Measurements from ENCODE around the gene KRT81.
"Not testable (repeated sequence)": the region's sequence is repeated elsewhere in the genome, so short reads cannot be mapped to it uniquely, and the experiment has no call there.

The KRT81 gene

DNA sequence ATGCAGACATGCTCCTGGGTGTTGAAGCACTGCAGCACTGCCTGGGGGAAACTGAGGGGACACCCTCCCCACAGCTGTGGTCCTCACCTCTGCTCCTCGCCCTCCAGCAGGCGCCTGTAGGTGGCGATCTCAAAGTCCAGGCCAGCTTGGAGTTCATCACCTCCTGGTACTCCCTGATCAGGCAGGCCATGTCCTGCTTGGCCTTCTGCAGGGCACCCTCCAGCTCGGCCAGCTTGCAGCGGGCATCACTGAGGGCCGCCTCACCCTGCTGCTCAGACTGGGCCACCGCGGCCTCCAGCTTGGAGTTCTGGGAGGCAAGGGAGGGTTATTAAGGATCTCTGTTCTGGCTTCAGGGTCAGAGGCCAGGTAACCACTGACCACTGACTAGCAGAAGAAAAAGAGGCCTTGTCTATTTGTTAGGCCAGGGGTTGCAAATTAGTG lies 39.1 kb downstream of the KRT81 start:
- not testable (repeated sequence) for FAIRE-seq

DNA sequence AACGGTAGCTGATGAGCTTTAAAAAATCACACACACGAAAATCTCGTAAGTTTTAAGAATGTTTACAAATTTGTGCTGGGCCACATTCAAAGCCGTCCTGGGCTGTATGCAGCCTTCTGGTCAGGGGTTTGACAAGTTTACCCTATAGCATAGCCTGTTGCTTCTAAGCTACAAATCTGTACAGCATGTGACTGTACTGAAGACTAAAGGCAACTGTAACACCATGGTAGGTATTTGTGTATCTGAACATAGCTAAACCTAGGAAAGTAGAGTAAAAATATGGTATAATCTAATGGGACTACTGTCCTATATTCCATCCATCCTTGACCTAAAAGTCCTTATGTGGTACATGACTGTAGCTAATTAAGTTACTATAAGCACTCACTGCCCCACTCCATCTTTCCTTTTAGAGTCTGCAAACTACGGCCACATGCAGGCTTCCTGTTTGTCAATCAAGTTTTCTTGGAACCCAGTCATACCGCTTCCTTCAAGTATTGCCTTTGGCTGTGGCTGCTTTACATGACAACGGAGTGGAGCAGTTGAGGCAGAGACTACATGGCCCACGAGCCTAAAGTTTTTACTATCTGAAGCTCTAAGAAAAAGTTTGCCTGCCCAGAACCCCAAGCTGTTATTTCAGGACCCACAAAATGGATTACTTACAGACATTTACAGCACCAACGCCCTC lies 39.8 kb downstream of the KRT81 start:
- FAIRE-seq: no peak

DNA sequence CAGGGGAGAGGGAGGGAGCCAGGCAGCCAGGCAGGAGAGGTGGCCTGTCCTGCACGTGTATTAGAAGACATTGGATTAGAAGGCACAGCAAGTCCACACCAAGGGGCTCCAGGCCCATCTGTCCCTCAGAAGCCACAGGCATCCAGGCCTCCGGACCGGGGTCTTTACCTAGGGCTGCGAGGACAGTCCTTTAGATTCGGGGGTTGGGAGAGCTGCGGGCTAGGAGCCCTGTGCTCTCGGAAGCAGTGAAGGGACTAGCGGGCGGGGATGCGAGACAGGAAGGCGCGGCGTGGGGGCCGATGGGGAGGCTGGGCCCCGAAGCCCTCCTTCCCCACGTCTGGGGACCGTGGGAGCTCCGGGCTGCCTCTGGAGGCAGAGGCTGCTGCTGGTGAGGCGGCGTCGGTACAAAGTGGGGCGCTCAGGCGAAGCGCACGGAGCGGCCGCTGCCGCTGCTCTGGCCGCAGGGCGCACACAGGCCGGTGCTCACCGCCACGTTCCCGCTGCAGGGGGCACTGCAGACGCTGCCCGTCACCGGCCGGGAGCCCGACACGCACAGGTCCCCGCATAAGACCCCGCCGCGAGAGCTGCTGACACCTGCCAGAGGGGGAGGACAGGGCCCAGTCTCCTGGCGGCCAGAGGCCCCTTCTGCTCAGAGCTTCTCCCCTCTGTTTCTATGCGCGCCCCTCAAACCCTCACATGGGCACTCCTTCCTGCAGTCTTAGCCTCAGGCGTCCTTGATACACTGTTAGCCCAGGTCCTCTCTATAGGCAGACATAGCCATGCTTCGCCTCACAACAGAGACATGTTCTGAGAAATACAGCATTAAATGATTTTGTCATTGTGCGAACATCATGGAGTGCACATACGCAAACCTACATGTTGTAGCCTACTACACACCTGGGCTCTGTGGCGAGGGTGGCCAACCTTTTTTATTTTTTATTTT lies 41.0 kb downstream of the KRT81 start:
- FAIRE-seq: no peak

DNA sequence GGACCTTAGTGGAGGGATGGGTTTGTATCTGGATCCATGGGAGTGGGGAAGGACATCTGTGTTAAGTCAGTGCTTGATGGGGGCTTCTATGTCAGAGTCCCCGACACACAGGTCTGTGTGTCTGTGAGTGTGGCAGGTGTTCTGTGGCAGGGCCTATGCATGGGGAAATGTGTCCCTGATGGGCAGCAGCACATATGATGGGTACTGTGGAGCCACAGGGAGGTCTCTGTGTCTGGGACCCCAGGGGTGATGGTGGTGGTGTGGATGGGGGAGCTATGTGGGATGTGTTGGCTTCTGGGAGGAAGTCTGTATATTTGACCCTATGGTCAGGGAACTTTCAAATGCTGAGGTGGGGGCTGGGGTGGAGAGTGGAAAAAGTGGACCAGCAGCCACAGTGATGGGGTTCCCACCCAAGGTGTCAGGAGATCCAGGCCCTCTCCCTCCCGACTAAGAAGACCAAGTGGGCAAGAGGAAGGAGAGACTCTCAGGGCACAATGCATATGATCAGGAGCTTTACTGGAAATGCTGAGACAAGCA lies 41.8 kb downstream of the KRT81 start:
- FAIRE-seq: no peak

DNA sequence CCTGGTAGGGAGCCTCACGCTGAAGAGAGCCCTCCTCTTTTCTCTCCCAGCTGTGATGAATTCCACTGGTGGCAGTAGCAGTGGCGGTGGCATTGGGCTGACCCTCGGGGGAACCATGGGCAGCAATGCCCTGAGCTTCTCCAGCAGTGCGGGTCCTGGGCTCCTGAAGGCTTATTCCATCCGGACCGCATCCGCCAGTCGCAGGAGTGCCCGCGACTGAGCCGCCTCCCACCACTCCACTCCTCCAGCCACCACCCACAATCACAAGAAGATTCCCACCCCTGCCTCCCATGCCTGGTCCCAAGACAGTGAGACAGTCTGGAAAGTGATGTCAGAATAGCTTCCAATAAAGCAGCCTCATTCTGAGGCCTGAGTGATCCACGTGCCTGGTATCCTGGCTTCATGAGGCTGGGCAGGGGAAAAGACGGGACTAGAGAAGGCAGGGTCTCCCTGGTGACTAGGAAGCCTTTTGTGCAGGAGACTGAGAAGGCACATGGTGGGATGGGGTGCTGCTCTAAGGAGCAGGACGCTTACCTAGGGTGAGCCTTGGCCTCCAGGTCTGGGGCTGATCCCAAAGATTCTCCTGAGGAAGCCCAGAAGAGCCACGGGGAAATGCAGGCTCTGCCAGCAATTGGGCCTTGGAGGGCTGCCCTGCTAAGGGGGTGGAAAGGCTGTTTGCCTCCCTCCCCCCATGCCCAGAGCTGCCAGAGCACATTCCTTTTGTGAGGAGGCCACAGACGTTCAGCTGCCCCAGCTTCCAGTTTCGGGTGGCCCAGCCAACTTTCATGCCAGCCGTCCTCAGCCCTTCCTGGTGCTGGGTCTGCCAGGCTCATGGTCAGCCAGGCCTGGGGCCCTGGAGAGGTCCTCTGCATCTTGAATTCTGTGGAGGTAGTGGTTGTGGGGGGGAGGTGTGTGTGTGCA lies 42.5 kb downstream of the KRT81 start:
- no peak for FAIRE-seq

DNA sequence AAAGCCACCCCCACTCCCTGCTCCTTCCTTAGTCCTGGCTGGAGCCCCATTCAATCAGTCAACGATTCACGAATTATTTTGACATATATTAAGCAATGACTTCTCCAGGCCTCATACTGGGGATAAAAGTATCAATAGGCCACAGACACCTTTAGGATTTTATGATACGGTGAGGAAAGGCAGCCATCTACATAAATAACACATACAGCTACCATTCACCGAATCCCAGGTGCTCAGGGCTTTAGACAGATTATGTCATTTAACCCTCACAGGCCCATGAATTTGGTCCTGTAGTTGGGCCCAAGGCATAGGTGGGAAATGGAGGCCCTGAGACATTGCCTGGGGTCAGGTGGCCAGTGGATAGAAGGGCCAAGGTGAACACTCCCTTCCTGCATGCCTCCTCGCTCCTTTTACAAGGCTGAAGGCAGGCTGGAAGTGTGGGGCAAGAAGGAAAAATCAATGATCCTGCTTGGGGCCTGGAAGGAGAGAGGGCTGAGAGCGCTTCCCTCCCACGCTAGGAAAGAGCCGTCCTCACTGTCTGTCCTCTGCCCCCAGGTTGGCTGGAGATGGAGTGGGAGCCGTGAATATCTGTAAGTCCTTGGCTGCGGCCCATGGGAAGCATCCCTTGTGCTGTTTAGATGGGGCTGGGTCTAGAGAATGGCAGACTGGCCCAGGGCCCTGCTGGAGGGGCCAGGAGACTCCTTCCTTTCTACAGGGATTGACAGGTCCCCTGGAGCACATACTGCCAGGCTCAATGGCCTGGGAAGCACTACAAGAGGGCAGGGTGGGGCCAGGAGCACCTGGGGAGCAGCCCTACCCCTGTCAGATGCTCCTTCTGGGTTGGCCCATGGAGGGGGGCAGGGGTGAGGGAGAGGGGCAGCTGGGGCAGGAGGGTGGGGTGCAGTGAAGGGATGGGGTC lies 43.5 kb downstream of the KRT81 start:
- FAIRE-seq: peak; percentile 79

DNA sequence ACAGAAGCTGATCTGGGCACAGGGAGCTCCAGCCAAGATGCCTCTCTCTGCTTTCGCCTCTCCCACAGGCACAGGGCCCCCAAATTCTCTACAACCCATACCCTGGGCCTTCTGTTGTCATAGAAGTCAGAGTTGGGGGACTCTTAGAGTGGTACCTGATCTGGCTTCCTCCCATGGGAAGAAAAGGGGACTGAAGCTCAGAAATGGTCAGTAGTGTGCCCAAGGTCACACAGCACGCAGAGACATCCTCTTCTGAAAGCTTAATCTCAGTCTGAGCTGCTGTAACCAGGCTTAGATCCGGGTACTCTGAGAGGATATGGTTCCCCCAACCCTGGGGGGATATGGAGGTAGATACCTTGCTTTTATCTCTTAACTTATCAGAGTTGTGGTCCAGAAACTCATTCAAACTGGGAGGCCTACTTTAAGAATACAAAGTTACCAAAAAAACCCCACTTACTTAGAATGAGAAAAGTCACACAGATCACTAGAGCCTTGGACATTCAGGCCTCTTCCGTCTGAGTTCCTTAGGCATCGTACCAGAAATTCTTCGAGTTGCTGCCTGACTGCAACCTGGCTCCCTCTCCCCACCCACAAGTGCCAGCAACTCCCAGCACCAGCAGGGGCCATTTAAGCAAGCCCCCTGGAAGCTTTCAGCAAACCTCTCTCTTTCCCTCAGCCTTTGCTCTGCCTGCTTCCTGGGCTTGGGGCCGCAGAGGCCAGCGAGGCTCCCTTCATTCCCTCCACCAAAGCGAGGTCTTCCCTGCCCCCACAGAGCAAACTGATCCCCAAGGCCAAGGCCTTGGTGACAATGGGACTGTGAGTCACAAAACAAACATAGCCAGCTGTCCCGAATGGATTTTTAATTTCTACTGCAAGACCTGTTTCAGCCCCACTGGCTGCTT lies 44.4 kb downstream of the KRT81 start:
- FAIRE-seq: no peak

DNA sequence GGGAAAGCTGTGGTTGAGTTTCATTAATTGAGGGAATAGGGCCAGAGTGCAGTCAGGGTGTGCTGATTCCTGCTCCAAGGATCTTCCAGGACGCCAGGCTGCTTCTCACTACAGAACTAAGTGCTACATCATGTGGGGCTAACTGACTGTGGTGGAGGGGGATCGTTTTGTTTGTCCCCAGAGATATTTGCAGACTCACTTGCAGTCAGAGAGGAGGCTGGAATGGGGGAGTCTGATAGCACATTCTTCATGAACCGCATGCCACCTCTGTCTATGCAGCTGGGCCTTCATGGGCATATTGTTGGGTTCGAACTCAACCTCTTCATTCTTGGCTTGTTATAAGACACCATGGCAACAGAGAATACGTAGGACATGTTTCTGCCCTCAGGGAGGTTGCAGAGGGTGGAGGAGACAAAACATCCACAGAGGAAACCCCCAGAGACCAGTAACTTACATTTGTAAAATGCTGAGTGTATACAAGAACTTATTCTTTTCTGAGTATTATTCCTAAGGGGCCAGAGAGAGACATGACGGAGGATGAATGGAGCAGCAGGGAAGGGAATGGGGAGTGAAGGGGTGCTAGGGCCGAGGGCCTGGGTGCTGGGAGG lies 45.3 kb downstream of the KRT81 start:
- FAIRE-seq: no peak

DNA sequence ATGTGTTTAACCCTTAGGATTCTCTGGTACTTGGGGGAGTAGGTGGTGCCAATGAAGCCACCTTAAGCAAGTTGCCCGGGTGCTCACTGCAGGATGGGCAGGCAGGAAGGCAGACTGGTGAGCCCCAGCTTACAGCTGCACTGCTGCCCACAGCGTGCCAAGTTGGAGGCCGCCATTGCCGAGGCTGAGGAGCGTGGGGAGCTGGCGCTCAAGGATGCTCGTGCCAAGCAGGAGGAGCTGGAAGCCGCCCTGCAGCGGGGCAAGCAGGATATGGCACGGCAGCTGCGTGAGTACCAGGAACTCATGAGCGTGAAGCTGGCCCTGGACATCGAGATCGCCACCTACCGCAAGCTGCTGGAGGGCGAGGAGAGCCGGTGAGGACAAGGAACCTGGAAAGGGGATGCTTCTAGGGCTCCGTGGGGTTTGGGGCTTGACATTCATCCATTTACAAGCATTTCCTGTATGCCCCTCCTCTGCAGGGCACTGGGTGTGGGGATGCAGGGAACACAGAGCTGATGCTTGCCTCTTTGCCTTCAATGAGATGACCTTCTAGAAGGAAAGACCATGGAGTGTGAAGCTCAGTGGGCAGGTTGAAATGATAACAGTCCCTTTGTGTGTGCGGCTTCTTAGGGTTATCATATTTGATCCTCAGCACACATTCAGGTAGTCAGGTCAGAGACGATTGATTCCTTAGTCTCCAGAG lies 45.9 kb downstream of the KRT81 start:
- no peak for FAIRE-seq

DNA sequence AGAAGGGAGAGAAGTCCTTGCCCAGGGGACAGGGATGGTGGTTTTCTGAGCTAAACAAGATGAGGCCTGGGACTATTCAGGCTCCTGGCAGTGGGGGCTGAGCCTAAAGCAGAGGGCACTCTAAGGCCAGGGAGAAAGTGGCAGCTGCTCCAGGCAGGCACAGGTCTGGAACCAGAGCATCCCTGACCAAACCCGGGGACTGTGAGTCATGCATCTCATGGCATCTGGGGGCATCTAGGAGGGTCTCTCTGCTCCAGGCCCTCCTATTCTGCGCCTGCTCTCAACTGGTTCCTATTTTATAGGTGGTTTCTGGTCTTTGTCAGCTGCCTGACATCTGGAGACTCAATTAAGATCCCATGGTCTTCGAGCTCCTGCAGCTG lies 46.7 kb downstream of the KRT81 start:
- FAIRE-seq: no peak

DNA sequence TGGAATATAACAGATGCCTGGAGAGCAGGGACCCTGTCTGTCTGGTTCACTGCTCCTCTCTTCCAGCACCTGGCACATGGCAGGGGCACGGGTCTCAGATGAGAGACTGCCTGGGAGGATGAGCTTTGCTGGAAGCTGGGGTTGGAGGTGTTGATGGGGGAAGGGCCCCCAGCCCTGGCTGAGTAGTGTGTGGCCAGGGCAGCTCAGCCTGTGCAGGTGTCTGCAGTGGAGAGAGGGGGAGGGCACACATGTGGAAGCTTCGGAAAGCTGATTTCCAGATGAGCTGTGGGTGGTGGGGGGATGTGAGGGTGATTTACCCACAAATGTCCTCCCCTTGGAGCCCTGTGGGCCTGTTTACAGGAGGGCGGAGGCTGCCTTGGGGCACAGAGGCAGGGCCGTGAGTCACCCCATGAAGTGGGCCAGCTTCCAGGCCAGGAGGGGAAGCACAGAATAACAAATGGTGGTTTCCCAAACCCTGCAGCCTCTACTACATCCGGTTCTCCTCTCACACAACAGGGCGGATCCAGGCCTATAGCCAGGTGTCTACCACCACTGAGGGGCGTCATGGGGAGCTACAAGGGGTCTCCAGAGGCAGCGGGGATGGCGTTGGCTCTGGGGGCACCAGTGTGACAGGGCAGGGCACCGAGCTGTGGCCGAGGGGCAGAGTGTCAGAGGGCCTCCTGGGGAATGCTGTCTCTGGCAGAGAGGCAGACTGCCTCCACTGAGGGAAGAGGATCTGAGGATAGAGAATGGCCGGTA lies 47.3 kb downstream of the KRT81 start:
- no peak for FAIRE-seq

DNA sequence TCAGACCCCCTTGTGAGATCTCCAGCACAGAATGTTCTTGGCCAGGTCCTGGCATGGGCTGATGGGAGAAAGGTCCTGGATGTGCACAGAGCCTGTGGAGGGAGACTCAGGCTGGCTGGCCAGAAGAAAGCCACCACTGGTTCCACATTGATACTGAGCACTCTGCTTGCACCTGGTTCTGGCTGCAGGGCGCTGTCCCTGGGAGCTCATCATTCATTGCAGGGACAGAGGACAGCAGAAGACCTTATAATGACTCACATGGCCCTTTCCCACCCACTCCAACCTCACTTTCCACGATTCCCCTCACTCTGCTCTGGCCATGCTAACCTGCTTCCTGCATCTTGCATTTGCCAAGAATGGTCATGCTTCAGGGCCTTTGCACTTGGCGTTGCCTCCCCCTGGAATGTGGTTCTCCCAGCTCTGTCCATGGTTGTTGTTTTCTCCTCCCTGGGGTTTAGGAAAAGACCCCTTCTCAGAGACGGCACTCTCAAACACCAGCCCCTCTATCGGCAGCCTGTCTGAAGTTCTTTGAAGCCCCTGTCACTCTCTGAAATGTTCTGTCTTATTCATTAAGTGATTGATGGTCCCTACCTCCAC lies 48.0 kb downstream of the KRT81 start:
- no peak for FAIRE-seq

DNA sequence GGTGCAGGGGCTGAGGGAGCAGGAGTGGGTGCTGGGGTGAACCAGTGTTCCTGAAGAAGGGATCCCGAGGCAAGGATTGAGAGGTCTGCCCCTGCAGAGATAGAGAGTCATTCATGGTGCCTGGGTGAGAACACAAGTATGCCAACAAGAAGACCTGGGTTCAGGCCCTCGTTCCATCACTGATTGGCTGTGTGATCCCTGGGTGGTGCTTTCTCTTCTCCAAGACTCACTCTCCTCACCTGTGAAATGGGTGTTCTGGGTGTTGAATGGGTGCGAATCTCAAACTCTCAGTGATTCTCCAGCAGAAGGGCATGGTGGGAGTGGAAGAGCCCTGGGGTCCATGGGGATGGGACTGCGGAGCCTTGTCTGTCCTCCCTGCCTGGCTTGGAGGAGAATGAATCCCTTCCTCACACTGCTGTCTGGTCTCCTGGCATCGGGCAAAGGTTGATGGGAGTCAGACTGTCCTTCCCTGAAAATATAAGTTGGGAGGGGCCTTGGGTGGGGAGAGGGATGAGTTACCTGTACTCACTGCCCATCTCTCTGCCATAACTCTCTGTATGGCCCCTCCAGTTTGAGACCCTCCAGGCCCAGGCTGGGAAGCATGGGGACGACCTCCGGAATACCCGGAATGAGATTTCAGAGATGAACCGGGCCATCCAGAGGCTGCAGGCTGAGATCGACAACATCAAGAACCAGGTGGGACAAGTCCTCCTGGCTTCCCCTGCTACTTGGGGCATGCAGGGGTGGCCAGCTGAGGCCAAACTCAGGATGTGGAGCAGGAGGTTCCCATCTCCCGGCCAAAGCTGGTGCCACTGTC lies 48.7 kb downstream of the KRT81 start:
- no peak for FAIRE-seq

DNA sequence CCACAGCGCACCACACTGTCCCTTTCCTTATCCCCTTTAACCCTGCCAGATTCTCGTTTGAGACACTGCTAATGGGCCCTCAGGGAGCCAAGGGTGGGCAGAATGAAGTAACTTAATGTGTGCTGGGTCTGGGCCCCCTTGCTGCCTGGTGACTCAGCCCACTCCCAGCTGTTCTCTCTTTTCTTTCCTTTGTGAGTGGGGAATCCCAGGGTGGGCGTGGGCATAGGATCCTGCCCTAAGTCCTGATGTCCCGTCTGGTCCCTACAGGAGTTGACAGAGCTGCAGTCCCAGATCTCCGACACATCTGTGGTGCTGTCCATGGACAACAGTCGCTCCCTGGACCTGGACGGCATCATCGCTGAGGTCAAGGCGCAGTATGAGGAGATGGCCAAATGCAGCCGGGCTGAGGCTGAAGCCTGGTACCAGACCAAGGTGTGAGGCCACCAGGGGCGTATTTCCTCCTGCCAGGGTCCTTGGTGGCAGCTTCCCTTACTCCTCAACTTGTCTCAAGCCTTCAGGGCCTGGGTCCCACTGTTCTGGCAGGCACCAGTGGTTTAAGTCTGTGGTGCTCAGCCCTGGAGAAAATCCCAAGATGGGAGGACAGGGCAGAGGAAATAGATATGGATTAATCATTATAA lies 50.0 kb downstream of the KRT81 start:
- FAIRE-seq: no peak

DNA sequence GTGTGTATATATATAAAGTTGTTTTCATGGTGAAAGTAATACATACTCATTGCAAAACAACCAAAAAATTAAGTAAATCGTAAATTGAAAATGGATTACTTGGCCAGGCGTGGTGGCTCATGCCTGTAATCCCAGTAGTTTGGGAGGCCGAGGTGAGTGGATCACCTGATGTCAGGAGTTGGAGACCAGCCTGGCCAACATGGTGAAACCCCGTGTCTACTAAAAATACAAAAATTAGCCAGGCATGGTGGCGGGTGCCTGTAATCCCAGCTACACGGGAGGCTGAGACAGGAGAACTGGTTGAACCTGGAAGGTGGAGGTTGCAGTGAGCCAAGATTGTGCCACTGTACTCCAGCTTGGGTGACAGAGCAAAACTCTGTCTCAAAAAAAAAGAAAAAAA lies 51.1 kb downstream of the KRT81 start:
- not testable (repeated sequence) for FAIRE-seq

DNA sequence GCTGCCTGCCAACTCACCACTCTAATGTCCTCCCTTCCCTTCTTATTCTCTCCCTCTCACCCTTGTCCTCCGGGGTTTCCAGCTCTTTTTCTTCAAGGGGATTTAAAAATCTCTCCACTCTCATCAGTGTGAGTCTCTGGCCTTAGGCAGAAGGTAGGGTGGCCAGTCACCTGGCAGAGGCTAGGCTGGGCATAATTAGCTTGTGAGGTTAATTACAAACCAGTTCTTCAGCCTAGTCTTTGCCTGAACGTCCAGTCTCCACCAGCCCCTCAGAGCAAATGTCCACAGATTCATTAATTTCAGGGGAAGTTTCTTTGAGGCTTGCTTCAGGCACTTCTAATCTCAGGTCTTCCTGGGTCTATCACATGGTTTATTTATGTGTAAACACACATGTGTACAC lies 51.6 kb downstream of the KRT81 start:
- no peak for FAIRE-seq
